GM21423 (cell line): Measurements from ENCODE around the gene HMCN1.

Experiments used
- ATAC-seq: cut with Tn5 transposase; IDR thresholded peaks from one replicate; pipeline ENCODE4 v1.9.1; 2021; ENCODE audit warnings: mild to moderate bottlenecking, moderate library complexity; ENCODE audit not compliant: unreplicated experiment

Gene HMCN1

GRCh38 chr1:186063091-186063657 is 329.0 kb downstream of the HMCN1 start:
- no peak for ATAC-seq

DNA sequence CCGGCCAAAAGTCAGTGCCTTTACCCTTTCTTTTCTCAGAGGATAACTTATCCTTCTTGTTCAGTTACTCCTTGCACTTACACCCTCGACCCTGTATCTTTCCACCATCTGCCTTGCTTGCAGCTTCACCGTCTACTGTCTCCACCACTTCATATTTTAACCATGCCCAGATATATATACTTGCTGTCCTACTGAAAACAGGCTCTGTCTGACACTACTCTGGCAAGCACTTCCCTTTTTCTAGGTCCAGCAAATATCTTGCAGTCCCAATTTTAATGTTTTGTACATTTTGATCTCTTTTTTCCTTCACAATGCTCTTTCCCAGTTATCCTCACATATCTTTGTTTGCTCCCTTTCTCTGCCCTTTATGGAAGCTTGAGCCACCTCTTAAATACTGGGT is 332.2 kb downstream of the HMCN1 start:
- no peak for ATAC-seq

DNA sequence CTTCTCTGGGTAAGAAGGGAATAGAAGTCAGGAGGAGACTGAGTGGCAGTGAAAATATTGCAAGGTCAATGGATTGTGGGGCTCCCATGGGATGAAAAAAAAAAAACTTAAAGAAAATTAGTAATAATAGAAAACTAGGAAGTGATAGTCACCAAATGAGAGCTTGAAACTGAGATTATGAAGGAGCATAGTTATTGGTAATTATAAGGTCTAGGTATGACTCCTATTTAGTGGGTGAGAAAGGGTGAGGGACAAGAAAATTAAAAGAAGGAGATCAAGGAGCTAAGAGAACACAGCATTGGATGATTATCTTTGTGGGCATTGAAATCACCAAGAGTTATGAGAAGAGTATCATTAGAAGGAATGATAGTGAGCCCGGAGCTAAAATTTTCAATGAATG is 339.5 kb downstream of the HMCN1 start:
- no peak for ATAC-seq

DNA sequence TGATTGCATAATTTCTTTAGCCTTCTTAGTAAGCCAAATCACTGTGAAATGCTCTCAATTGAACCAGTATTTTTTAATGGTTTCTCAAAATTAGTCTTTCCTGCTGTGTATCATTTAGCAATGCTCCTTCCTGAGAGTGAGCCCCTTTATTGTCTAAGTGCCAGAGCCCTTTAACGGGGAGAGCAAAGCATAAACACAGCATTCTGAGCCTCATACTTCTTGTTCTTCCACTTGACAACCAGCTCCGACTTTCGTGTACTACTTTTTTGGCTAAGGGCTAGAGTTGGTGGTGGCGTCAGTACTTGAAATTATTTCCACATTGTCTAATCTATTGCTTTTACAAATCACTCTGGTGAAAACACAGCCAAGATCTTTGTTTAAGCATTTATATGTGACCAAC is 341.8 kb downstream of the HMCN1 start:
- no peak for ATAC-seq

DNA sequence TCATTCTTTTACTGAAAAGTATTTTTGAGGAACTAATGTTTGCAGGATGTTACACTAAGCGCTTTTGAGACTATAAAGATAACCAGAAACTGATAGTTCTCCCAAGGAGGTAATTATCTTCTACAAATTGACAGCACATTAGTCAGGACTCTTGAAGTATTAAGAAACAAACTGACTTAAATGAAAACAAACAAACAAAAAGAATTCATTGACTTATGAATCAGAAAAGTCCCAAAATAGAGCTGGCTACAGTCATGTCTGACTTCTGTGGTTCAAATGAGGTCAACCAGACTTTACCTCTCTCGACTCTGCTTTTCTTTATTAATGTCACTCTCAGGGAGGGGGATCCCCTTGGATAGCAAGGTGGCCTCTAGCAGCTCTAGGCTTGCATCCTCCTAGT is 344.1 kb downstream of the HMCN1 start:
- ATAC-seq = peak; percentile 90

DNA sequence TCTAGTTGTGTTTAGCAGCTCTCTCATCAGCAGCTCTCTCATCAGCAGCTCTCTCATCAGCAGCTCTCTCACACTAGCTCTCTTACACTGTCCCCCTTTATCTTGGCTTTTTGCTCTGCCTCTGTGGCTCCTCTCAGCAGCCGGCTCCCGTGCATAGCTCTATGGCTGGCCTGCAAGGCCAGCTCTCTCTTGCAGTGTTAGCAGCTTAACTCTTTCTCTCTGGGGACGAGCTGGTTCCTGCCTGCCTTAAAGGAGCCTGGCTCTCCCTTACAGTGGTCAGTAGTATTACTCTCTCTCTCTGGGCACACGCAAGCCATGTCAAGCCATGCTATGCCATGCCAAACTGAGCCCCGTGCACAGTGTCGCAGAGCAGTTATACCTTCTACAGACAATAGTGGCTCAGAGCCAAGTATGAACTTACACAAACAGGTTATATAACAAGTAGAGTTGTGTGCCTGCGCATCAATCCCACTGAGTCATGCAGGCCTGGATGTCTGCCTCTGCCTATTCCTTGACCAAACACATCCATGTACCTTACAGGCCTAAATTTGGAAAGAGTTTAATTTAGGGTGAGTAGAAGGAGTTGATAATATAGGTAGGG is 345.0 kb downstream of the HMCN1 start:
- ATAC-seq = no peak

- ATAC-seq = peak; percentile 67
Observed at GRCh38 chr1:186082235-186082937, 348.2 kb downstream of the HMCN1 start.

GRCh38 chr1:186086583-186086982 is 352.4 kb downstream of the HMCN1 start:
- no peak for ATAC-seq

GRCh38 chr1:186089940-186090339 is 355.7 kb downstream of the HMCN1 start:
- no peak for ATAC-seq

DNA sequence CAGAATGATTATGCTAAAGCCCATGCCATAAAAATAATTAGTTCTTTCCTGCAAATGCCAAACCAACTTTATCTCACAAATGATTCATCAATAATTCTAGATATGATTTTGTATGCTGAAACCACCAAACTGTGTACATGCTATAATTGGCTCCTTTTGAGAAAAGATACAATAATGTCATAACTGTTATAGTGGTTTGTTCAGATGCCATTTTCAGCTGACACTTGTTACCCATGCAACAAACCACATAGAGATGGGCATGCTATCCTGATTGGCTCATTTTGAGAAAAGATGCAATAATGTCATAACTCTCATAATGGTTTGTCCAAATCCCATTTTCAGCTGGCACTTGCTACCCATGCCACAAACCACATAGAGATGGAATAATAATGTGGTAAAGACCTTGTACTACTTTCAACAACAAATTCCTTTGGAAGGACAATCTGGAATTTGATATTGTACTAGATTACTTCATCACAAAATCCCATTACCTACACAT is 357.1 kb downstream of the HMCN1 start:
- ATAC-seq = no peak

- ATAC-seq = no peak
Observed at GRCh38 chr1:186093437-186093836, 359.2 kb downstream of the HMCN1 start.

GRCh38 chr1:186094172-186094571 is 360.0 kb downstream of the HMCN1 start:
- ATAC-seq = no peak

DNA sequence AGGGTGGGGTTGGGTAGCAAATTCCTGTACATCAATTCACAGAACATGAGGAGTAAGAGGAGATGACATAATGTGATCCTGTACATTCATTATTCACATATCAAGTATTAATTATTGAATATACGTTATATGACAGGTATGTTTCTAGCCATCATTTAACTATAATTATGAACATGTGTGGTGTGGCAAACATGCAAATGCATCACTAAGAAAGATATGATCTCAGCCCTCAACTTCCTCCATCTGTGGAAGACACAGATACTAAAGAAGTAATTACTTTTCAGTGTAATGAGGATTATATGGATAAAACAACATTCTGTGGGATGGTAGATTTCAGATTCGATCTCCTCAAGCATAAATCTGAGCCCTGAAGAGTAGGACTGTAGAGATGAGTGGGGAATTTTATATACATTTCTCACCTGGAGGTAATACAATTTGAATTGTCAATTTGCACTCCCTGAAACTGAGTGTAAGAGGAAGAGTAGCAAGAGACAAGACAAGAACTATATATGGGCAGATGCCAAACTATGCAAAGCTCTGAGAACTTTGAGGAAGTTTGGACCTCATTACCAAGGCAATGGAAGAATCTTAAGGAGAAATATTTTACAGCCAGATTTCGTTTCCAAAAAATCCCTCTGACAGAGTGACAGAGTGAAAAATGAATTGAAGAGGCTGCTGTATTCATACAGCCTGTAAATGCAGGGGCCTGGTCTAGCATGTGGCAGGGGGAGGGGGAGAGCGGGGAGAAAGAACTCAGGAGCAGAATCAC is 365.3 kb downstream of the HMCN1 start:
- ATAC-seq = no peak

DNA sequence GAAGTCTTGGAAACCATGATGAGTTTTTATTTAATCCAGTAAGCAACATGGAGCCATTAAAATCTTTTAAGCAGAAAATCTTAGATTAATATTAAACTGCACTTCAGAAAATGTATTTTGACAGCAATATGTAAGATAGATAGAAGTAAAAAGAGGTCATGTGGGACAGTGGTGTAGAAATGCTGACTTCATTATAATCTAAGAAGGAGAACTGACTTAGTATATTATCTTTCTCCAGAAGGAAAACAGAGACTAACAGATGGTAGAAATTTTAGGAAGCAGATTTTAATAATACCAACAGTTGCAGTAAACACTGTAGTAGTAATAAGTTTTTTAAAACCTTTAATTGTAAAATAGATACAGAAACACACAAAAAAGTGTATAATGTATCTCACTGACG is 367.9 kb downstream of the HMCN1 start:
- ATAC-seq = no peak

DNA sequence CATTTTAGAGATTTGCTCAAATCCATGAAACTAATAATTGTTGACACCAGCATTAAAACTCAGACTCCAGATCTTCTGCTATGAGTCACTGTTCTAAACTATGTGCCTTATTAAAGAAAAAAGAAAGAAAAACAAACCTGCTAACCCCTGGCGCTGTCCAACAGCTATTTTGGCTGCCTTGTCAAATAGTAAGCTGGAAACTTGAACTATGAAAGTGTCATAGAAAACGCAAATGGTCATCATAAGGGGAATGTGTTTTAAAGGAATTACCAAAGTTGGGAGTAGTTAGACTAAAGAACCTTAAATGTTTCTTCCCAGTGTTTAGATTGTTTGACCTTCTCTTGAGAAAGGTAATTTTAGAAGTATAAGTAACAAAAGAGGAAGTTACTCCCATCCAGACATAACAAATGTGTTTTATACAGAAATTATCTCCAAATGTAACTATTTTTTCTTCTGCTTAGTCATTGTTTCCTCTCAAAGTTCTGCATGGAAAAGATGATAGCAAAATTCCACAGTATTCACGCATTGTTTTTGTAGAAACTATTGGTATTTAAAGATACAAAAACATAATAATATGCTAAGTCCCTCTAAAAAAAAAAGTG is 368.5 kb downstream of the HMCN1 start:
- no peak for ATAC-seq

- ATAC-seq = no peak
Observed at GRCh38 chr1:186104459-186104858, 370.3 kb downstream of the HMCN1 start.

DNA sequence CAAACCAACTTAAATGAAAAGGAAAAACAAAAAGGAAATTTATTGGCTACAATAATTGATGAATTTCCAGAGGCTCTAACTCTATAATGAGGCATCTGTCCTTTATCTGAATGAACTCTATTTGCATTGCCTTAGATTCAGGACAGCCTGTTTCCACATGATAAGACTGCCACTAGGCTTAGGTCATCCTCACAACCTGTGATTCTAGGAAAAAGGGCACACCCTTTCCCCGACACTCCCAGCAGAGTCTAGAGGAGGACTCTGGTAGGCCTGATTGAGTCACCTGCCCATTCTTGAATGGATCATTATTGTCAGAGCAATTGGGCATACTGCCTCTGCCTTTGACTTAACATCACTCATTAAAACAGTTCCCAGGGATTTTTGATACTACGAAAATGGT is 378.1 kb downstream of the HMCN1 start:
- no peak for ATAC-seq

DNA sequence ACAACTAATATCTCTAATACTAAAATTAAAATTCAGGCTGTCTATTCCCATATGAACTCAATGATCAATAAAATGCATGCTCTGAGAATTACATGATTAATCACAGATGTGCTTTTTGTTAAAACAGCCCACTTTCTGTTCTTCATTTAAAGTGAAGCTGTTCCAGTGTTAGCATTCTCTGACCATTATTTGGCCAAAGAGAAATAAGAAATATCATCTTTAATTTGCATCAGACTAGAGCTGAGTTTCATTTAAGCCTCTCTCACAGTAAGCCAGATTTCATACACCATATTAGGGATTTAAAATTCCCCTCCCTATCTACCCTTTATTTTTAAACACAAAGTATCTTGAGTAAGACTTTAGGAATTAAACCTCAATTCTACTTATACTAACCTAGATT is 379.3 kb downstream of the HMCN1 start:
- no peak for ATAC-seq

DNA sequence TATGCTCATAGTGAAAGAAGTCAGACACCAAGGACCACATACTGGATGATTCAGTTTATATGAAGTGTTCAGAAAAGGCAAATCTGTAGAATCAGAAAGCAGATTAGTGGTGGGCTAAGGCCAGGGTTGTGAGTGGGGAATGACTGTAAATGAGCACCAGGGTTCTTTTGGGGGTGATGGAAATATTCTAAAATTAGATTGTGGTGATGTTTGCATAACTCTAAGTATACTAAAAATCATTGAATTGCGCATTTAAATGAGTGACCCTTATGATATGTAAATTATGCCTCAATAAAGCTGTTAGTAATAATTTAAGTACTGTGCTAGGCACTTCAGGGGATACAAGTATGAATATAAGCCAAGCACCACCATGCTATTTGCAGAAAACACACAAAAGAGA is 384.5 kb downstream of the HMCN1 start:
- no peak for ATAC-seq

GRCh38 chr1:186122837-186123236 is 388.6 kb downstream of the HMCN1 start:
- no peak for ATAC-seq

GRCh38 chr1:186125035-186125434 is 390.8 kb downstream of the HMCN1 start:
- ATAC-seq = no peak
